ENCODE data around the gene WBP2.
A peak's percentile ranks its signal among the peaks of the same experiment; 100 is the strongest.

WBP2 gene

DNA sequence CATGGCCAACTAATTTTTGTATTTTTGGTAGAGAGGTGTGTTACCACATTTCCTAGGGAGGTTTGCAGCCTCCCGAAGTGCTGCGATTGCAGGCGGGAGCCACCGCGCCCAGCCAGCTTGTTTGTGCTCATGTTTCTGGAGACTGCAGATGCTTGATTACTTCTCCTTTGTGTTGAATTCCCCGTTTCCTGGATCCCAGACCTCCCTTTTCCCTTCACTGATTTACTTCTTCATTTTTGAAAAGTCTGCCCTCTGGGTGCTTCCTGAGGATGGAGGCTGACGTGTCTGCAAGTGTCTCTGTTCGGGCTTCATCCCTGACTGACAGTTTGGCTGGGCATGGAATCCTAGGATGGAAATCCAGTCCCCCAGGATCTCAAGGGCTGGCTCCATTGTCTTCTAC lies 30.3 kb upstream of the WBP2 start:
- no peak overlapping the region for H3K4me2 ChIP-seq (ENCODE audit: insufficient read depth, low read length)
- ATAC-seq (ENCODE audit: insufficient read depth, low read depth), result no peak
- H2AFZ ChIP-seq (ENCODE audit: low read depth, low read length), result no peak overlapping the region

DNA sequence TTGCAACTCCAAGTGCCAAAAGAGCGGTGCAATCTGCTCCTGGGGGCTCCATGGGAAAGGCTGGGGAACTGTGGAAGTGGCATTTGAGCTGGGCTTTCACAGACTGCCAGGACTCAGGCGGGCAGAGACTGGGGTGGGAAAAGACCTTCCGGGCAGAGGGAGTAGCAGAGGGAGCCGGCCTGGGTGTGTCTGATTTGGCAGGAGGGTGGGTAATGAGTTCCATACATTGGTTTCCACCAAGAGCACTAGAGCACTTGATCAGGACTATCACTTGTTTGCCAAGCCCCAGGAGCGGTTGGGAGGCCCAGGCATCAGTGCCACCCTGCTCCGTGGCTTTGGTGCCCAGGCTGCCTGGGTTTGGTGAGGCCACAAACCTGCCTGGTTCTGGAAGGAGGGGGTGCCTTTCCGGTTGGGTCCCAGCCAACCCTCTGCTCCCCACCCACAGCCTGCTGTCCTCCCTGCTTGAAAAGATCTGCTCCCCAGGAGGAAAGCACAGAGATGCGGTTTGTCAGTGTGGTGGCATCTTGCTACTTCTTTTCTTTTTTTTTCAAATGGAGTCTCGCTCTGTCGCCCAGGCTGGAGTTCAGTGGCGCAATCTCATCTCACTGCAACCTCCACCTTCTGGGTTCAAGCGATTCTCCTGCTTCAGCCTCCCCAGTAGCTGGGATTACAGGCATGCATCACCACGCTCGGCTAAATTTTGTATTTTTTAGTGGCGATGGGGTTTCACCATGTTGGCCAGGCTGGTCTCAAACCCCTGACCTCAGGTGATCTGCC lies 26.7 kb upstream of the WBP2 start:
- H3K4me2 ChIP-seq (ENCODE audit: insufficient read depth, low read length), result peak overlapping the region; percentile 10
- H3K9ac ChIP-seq (ENCODE audit: low read depth, low read length), result peak overlapping the region; percentile 15; the same call in 1 of the 2 replicates
- no peaks in the 10 kb centered on the region for H4K20me1 ChIP-seq (ENCODE audit: insufficient read depth, low read length)
- peak; percentile 85 for DNase-seq
- H2AFZ ChIP-seq (ENCODE audit: low read depth, low read length), result no peak overlapping the region
- no peak overlapping the region for H3K4me3 ChIP-seq (ENCODE audit: low read depth in 1 of 2, low read length in 2 of 2)
- H3K27me3 ChIP-seq (ENCODE audit: insufficient read depth, low read length, poor library complexity), result no peaks in the 10 kb centered on the region
- no peaks in the 10 kb centered on the region for H3K79me2 ChIP-seq (ENCODE audit: insufficient read depth, low read length)
- peaks cover 22% of the 10 kb centered on the region for H3K4me1 ChIP-seq (ENCODE audit: insufficient read depth, low read length)
- peak; percentile 90 for ATAC-seq (ENCODE audit: insufficient read depth, low read depth)
- no peaks in the 10 kb centered on the region for H3K36me3 ChIP-seq (ENCODE audit: insufficient read depth, low read length)
- peak overlapping the region; percentile 62; the same call in 1 of the 2 replicates for H3K27ac ChIP-seq (ENCODE audit: low read length)
- H3K9me3 ChIP-seq (ENCODE audit: insufficient read depth, low read length, severe bottlenecking), result no peaks in the 10 kb centered on the region
- no peak for TF ChIP-seq EZH2 (IDR thresholded peaks at IDR 0.05; ENCODE audit: borderline replicate concordance, low read depth, low read length, severe bottlenecking)
- TF ChIP-seq, protein P1, sequence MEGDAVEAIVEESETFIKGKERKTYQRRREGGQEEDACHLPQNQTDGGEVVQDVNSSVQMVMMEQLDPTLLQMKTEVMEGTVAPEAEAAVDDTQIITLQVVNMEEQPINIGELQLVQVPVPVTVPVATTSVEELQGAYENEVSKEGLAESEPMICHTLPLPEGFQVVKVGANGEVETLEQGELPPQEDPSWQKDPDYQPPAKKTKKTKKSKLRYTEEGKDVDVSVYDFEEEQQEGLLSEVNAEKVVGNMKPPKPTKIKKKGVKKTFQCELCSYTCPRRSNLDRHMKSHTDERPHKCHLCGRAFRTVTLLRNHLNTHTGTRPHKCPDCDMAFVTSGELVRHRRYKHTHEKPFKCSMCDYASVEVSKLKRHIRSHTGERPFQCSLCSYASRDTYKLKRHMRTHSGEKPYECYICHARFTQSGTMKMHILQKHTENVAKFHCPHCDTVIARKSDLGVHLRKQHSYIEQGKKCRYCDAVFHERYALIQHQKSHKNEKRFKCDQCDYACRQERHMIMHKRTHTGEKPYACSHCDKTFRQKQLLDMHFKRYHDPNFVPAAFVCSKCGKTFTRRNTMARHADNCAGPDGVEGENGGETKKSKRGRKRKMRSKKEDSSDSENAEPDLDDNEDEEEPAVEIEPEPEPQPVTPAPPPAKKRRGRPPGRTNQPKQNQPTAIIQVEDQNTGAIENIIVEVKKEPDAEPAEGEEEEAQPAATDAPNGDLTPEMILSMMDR (IDR thresholded peaks at IDR 0.05; ENCODE audit: borderline replicate concordance, extremely low read depth, low read length, poor library complexity, severe bottlenecking), result no peak

More for the DNA sequence above, 30.3 kb upstream of the WBP2 start:
- TF ChIP-seq, protein P1 (IDR thresholded peaks at IDR 0.05; ENCODE audit: borderline replicate concordance, extremely low read depth, low read length, poor library complexity, severe bottlenecking), result no peak
- TF ChIP-seq EZH2 (IDR thresholded peaks at IDR 0.05; ENCODE audit: borderline replicate concordance, low read depth, low read length, severe bottlenecking), result no peak
- Histone ChIP-seq H3K79me2 (ENCODE audit: insufficient read depth, low read length) (no peaks in the 10 kb centered on the region), H3K9ac (ENCODE audit: low read depth, low read length) (no peak overlapping the region), H3K4me3 (ENCODE audit: low read depth in 1 of 2, low read length in 2 of 2) (no peak overlapping the region), H3K27me3 (ENCODE audit: insufficient read depth, low read length, poor library complexity) (no peaks in the 10 kb centered on the region), H3K9me3 (ENCODE audit: insufficient read depth, low read length, severe bottlenecking) (no peaks in the 10 kb centered on the region), H3K4me1 (ENCODE audit: insufficient read depth, low read length) (peaks cover 22% of the 10 kb centered on the region), H3K36me3 (ENCODE audit: insufficient read depth, low read length) (peaks cover 12% of the 10 kb centered on the region), H4K20me1 (ENCODE audit: insufficient read depth, low read length) (peaks cover 3% of the 10 kb centered on the region; the same call in 1 of the 2 replicates), H3K27ac (ENCODE audit: low read length) (no peak overlapping the region)
- DNase-seq, result no peak

DNA sequence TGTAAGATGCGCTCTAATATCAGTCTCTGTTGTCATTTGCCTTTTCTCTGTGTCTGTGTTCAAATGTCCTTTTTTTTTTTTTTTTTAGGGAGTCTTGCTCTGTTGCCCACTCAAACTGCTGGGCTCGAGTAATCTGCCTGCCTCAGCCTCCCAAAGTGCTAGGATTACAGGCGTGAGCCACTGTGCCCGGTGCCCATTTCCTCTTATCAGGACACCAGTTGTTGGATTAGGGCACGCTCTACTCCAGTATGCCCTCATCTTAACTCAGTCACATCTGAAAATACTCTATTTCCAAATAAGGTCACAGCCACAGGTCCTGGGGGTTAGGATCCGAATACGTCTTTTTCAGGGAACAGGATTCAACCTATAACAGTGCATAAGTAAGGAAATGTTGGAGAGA lies 25.1 kb upstream of the WBP2 start:
- Histone ChIP-seq H3K79me2 (ENCODE audit: insufficient read depth, low read length) (no peaks in the 10 kb centered on the region), H3K4me3 (ENCODE audit: low read depth in 1 of 2, low read length in 2 of 2) (no peak overlapping the region), H3K4me2 (ENCODE audit: insufficient read depth, low read length) (no peak overlapping the region), H3K36me3 (ENCODE audit: insufficient read depth, low read length) (no peaks in the 10 kb centered on the region), H3K9ac (ENCODE audit: low read depth, low read length) (no peak overlapping the region), H4K20me1 (ENCODE audit: insufficient read depth, low read length) (no peaks in the 10 kb centered on the region), H3K27me3 (ENCODE audit: insufficient read depth, low read length, poor library complexity) (no peaks in the 10 kb centered on the region), H3K9me3 (ENCODE audit: insufficient read depth, low read length, severe bottlenecking) (no peaks in the 10 kb centered on the region), H2AFZ (ENCODE audit: low read depth, low read length) (no peak overlapping the region), H3K27ac (ENCODE audit: low read length) (no peak overlapping the region), H3K4me1 (ENCODE audit: insufficient read depth, low read length) (peaks cover 24% of the 10 kb centered on the region)
- DNase-seq (no peak), ATAC-seq (ENCODE audit: insufficient read depth, low read depth) (no peak)
- TF ChIP-seq, protein P1 (IDR thresholded peaks at IDR 0.05; ENCODE audit: borderline replicate concordance, extremely low read depth, low read length, poor library complexity, severe bottlenecking), result no peak
- no peak for TF ChIP-seq EZH2 (IDR thresholded peaks at IDR 0.05; ENCODE audit: borderline replicate concordance, low read depth, low read length, severe bottlenecking)
